ENCODE results near the gene UCK1.

UCK1 gene

DNA sequence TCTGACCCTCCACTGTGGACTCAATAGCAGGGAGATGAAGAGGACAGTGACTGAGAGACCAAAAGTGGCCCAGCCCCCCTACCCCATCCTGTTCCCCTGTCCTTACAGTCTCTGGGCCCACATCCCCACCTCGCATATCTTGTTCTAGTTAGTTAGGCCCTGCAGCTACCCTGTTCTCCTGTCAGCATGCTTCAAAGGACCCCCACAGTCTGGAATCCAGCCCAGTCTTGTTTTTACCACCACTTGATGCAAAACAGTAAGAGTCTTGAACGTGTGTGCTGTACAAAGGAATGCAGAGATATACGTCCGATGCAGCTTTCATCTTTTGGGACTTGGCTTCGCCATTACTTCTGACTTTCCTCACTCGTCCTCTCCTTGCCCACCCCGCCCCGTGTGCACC lies 40.5 kb downstream of the UCK1 start:
- ChIA-PET CTCF (interaction anchor here (1.3 to 1.7 kb wide), 2 partner anchors 11 to 142 kb away, joined by 3 to 6 read pairs; no protein-coding TSS in a partner anchor), POLR2A (no interaction called here)
- DNase-seq (ENCODE audit: extremely low spot score), result no peak
- no peak for TF ChIP-seq CTCF (IDR thresholded peaks at IDR 0.05; ENCODE audit: control extremely low read depth, extremely low read depth, low read depth, missing control alignments)

GRCh38 chr9:131487621-131488031 lies 43.4 kb downstream of the UCK1 start:
- no peak for DNase-seq (ENCODE audit: extremely low spot score)
- ChIA-PET POLR2A (no interaction called here), CTCF (interaction anchor here (0.9 to 1.2 kb wide), 3 partner anchors 9 to 82 kb away, joined by 3 read pairs; no protein-coding TSS in a partner anchor)
- no peak for TF ChIP-seq CTCF (IDR thresholded peaks at IDR 0.05; ENCODE audit: control extremely low read depth, extremely low read depth, low read depth, missing control alignments)

DNA sequence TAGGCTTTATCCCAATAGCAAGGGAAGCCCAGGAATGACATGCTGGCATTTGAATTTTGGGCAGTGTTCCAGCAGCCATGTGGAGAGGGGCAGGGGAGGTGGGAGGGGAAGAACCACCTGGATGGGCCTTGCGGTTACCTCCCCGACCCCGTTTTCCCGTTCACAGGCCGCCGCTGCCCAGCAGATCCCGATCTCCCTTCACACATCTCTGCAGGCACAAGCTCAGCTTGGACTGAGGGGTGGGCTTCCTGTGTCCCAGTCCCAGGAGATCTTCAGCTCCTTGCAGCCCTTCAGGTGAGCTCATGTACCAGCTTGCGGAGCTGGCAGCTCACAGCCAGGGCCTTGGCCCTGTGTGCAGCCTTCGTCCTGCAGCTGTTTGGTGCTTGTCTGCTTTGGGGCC lies 44.1 kb downstream of the UCK1 start:
- CTCF ChIA-PET, result interaction anchor here (0.9 to 1.2 kb wide), 2 partner anchors 8 to 9 kb away, joined by 3 read pairs; no protein-coding TSS in a partner anchor
- POLR2A ChIA-PET, result no interaction called here
- DNase-seq (ENCODE audit: extremely low spot score), result no peak
- no peak for TF ChIP-seq CTCF (IDR thresholded peaks at IDR 0.05; ENCODE audit: control extremely low read depth, extremely low read depth, low read depth, missing control alignments)

GRCh38 chr9:131485728-131486422 lies 45.2 kb downstream of the UCK1 start:
- ChIA-PET CTCF (no interaction called here), POLR2A (no interaction called here)
- no peak for TF ChIP-seq CTCF (IDR thresholded peaks at IDR 0.05; ENCODE audit: control extremely low read depth, extremely low read depth, low read depth, missing control alignments)

DNA sequence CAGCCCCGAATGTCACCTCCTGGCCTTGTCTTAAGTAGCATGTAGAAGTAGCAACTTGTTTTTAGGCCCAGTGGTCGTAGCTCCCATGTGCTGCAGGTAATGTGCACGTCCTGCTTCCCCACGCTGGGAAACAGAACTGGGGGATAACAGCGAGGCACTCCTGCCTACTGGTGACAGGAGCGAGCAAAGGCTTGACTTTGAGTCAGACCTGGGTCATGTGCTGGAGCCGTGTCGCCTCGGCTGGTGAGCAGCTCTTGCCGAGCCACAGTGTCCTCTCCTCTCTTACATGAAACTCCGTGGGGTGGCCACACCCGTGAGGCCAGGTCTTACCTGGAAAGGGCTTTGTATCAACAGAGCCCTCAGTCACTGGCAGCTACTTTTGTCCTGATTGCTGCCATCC lies 45.9 kb downstream of the UCK1 start:
- CTCF ChIA-PET, result no interaction called here
- POLR2A ChIA-PET, result no interaction called here
- TF ChIP-seq CTCF (IDR thresholded peaks at IDR 0.05; ENCODE audit: control extremely low read depth, extremely low read depth, low read depth, missing control alignments), result no peak
- DNase-seq (ENCODE audit: extremely low spot score), result no peak

More at GRCh38 chr9:131485728-131486422, 45.2 kb downstream of the UCK1 start:
- no peak for DNase-seq (ENCODE audit: extremely low spot score)

- DNase-seq (ENCODE audit: extremely low spot score), result no peak
- TF ChIP-seq CTCF (IDR thresholded peaks at IDR 0.05; ENCODE audit: control extremely low read depth, extremely low read depth, low read depth, missing control alignments), result no peak
- POLR2A ChIA-PET, result no interaction called here
- CTCF ChIA-PET, result no interaction called here
Measured at GRCh38 chr9:131484560-131485185, 46.4 kb downstream of the UCK1 start.
